A549 (cell line): ENCODE data around the gene RUNX2. TPM values are rescaled to one million over a fixed set of nuclear protein-coding genes. Genes with fewer than 3 reads are reported as not detected.

Experiments
- ATAC-seq, 2 experiments: fragments of 200-7000 bp in 1 of 2; fragments of >200 bp in 1 of 2; cut with Nextera tagmentation in 1 of 2; cut with Tn5 transposase in 1 of 2; 3 replicates each; pipeline versions ENCODE4 v1.8.0 to v1.9.1; 2018 to 2020; ENCODE audit warnings: mild to moderate bottlenecking in 1 of 2, moderate library complexity in 1 of 2
- CTCF ChIA-PET: fragments of 300-600 bp; sonication (Branson Sonifier 250); formaldehyde crosslinking; extraction: SDS; loops from one replicate; lab custom pipeline; 2021; ENCODE audit warnings: antibody characterized with exemption, inconsistent platforms; lab: Yijun Ruan, JAX
- POLR2A ChIA-PET: fragments of 350-600 bp; formaldehyde crosslinking; extraction: SDS; loops from one replicate; lab custom pipeline; 2021; ENCODE audit warnings: antibody characterized with exemption, inconsistent platforms; lab: Yijun Ruan, JAX
- DNase-seq, 2 experiments: peaks; one replicate each; pipeline versions ENCODE4 v3.0.0 to v3.0.0-alpha.2; 2011 to 2016; ENCODE audit warnings: low read depth in 1 of 2, low spot score in 1 of 2
- FAIRE-seq: peaks from 2 replicates; lab custom pipeline; 2011; peaks lifted over from hg19 to GRCh38; lab: Jason Lieb, UNC
- H3K27ac ChIP-seq, 2 experiments: fragments of >200 bp; sonication (Bioruptor Twin); formaldehyde crosslinking; 3 replicates each; pipeline ENCODE4 v1.5.1; 2016 to 2017
- H3K4me1 ChIP-seq: fragments of >200 bp; sonication (Bioruptor Twin); formaldehyde crosslinking; 3 replicates; pipeline ENCODE4 v1.6.1; 2016
- H3K4me2 ChIP-seq: fragments of >200 bp; sonication (Bioruptor Twin); formaldehyde crosslinking; 3 replicates; pipeline ENCODE4 v1.6.1; 2016
- H3K4me3 ChIP-seq: fragments of >200 bp; sonication (Bioruptor Twin); formaldehyde crosslinking; 3 replicates; pipeline ENCODE4 v1.5.1; 2016
- H3K9me3 ChIP-seq: fragments of >200 bp; sonication (Bioruptor Twin); formaldehyde crosslinking; 3 replicates; pipeline ENCODE4 v1.6.1; 2016
- CHD2 ChIP-seq: fragments of 150-350 bp; IDR thresholded peaks from 2 replicates; pipeline ENCODE4 v1.6.1; 2014; ENCODE audit warnings: low read length; ENCODE audit not compliant: partially characterized antibody
- EHMT2 ChIP-seq: fragments of 200-600 bp; sonication (generic); IDR thresholded peaks from 2 replicates; pipeline ENCODE4 v1.6.1; 2016; ENCODE audit warnings: antibody characterized with exemption, low read depth, mild to moderate bottlenecking, moderate library complexity
- EP300 ChIP-seq, 2 experiments: fragments of >200 bp; sonication (Bioruptor Twin); formaldehyde crosslinking; IDR thresholded peaks; 2 replicates in 1 of 2; 3 replicates in 1 of 2; pipeline ENCODE4 v1.6.1; 2016 to 2017
- FOSL2 ChIP-seq, 2 experiments: fragments of 450-650 bp in 1 of 2; fragments of >200 bp in 1 of 2; sonication (Bioruptor Twin) in 1 of 2; formaldehyde crosslinking; IDR thresholded peaks; 2 replicates each; pipeline versions ENCODE4 v1.5.0 to v1.6.1; 2016 to 2020; ENCODE audit warnings: mild to moderate bottlenecking in 1 of 2, moderate library complexity in 1 of 2
- FOXS1 ChIP-seq: fragments of 250-450 bp; sonication (Bioruptor Pico); IDR thresholded peaks from 2 replicates; pipeline ENCODE4 v1.5.0; 2020; ENCODE audit warnings: mild to moderate bottlenecking, moderate library complexity
- GATA3 ChIP-seq: IDR thresholded peaks from 2 replicates; pipeline ENCODE4 v1.6.1; 2012; ENCODE audit warnings: borderline replicate concordance
- HOXA7 ChIP-seq: fragments of 250-450 bp; sonication (Bioruptor Pico); IDR thresholded peaks from 2 replicates; pipeline ENCODE4 v1.5.0; 2020; ENCODE audit warnings: mild to moderate bottlenecking, moderate library complexity
- HOXB13 ChIP-seq: fragments of 250-450 bp; sonication (Bioruptor Pico); IDR thresholded peaks from 2 replicates; pipeline ENCODE4 v1.5.0; 2020; ENCODE audit warnings: low read depth, mild to moderate bottlenecking, moderate library complexity
- HOXB5 ChIP-seq: fragments of 250-450 bp; sonication (Bioruptor Pico); IDR thresholded peaks from 2 replicates; pipeline ENCODE4 v1.5.0; 2020; ENCODE audit warnings: mild to moderate bottlenecking, moderate library complexity
- KDM1A ChIP-seq: fragments of 200-600 bp; sonication (generic); IDR thresholded peaks from 2 replicates; pipeline ENCODE4 v1.6.1; 2016; ENCODE audit warnings: low read depth, mild to moderate bottlenecking
- POLR2A ChIP-seq: IDR thresholded peaks from 2 replicates; pipeline ENCODE4 v1.6.1; 2012; ENCODE audit warnings: mild to moderate bottlenecking, low read length
- RARB ChIP-seq: fragments of 250-450 bp; sonication (Bioruptor Pico); IDR thresholded peaks from 2 replicates; pipeline ENCODE4 v1.8.0; 2021; ENCODE audit warnings: mild to moderate bottlenecking, moderate library complexity
- RCOR1 ChIP-seq: fragments of 150-350 bp; IDR thresholded peaks from 2 replicates; pipeline ENCODE4 v1.6.1; 2014; ENCODE audit warnings: antibody characterized with exemption, low read length, low read depth
- SMC3 ChIP-seq: fragments of >200 bp; sonication (Bioruptor Twin); formaldehyde crosslinking; IDR thresholded peaks from 3 replicates; pipeline ENCODE4 v1.6.1; 2018; ENCODE audit warnings: inconsistent platforms
- ZC3H11A ChIP-seq: fragments of 450-650 bp; IDR thresholded peaks from 2 replicates; pipeline ENCODE4 v1.6.1; 2014; ENCODE audit warnings: antibody characterized with exemption, mild to moderate bottlenecking
- ZFP36 ChIP-seq: fragments of 450-650 bp; IDR thresholded peaks from 2 replicates; pipeline ENCODE4 v1.6.1; 2014; ENCODE audit warnings: borderline replicate concordance; ENCODE audit not compliant: partially characterized antibody
- ZNF302 ChIP-seq: fragments of 250-450 bp; sonication (Bioruptor Pico); IDR thresholded peaks from 2 replicates; pipeline ENCODE4 v1.9.0; 2021; ENCODE audit warnings: inconsistent platforms, mild to moderate bottlenecking, moderate library complexity
- WGBS: methylation state at CpG from one replicate; pipeline ENCODE4 v1.1.6; 2017; ENCODE audit errors: missing lambda C conversion rate; 5-methylcytosine and 5-hydroxymethylcytosine counted together
- polyA plus RNA-seq, 4 experiments: library from polyadenylated mRNA; depleted of rRNA in 3 of 4; stranded (reverse); fragments of >200 nt; fragmentation: RNase III in 1 of 4; extraction: RNeasy Plus Mini Kit Qiagen cat#74134 plus additional on column Dnase treatment in 1 of 4; gene quantifications; 2 replicates in 3 of 4; 3 replicates in 1 of 4; pipeline ENCODE4 v1.2.3, GENCODE V29; 2011 to 2017
- TF ChIP-seq, protein P1 (sequence below): IDR thresholded peaks from 2 replicates; pipeline ENCODE4 v1.6.1; 2012
- TF ChIP-seq, protein P2 (sequence below): fragments of 450-650 bp; IDR thresholded peaks from 2 replicates; pipeline ENCODE4 v1.6.1; 2014; ENCODE audit warnings: antibody characterized with exemption
- TF ChIP-seq, protein P3 (sequence below): fragments of >200 bp; sonication (Bioruptor Twin); formaldehyde crosslinking; IDR thresholded peaks from 3 replicates; pipeline ENCODE4 v1.6.1; 2016

Gene RUNX2
- polyA plus RNA-seq, 2 of the 4 experiments (the other 2 are of a cell fraction) = 0.13 to 0.83 TPM

DNA sequence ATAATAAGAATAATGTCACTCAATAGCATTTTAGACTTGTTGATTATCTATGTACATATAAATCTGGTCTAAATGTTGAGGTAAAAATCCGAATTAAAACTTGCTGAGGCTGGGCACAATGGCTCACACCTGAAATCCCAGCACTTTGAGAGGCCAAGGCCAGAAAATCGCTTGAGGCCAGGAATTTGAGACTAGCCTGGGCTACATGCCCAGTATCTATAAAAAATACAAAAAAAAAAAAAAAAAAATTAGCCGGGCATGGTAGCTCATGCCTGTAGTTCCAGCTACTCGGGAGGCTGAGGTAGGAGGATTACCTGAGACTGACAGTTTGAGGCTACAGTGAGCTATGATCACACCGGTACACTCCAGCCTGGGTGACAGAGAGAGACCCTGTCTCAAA is 83.8 kb downstream of the RUNX2 start:
- no peak for FAIRE-seq
- ChIA-PET CTCF (interaction anchor here (0.6 kb wide), 1 partner anchor 621 kb away, joined by 4 read pairs; no protein-coding TSS in a partner anchor), POLR2A (no interaction called here)
- no peak for ATAC-seq
- Histone ChIP-seq H3K4me1 (no peaks in the 10 kb centered on the region), H3K27ac (no peak overlapping the region), H3K4me3 (no peak overlapping the region), H3K4me2 (no peak overlapping the region), H3K9me3 (no peaks in the 10 kb centered on the region)
- 76% methylated on average over 5 of the region's 5 CpGs for WGBS
- DNase-seq = no peak
- TF ChIP-seq GATA3 (no peak), FOXS1 (CRISPR knock-in tag) (no peak), POLR2A (no peak), HOXB5 (CRISPR knock-in tag) (no peak), ZFP36 (no peak), HOXB13 (CRISPR knock-in tag) (no peak), KDM1A (no peak), EHMT2 (no peak), ZC3H11A (no peak), ZNF302 (CRISPR knock-in tag) (no peak), RARB (no peak), SMC3 (no peak), FOSL2 (IDR thresholded peaks at IDR 0.05) (no peak), FOSL2 (CRISPR knock-in tag; IDR thresholded peaks at IDR 0.05) (no peak)
- TF ChIP-seq, protein P1, sequence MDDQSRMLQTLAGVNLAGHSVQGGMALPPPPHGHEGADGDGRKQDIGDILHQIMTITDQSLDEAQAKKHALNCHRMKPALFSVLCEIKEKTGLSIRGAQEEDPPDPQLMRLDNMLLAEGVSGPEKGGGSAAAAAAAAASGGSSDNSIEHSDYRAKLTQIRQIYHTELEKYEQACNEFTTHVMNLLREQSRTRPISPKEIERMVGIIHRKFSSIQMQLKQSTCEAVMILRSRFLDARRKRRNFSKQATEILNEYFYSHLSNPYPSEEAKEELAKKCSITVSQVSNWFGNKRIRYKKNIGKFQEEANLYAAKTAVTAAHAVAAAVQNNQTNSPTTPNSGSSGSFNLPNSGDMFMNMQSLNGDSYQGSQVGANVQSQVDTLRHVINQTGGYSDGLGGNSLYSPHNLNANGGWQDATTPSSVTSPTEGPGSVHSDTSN = no peak
- TF ChIP-seq, protein P2, sequence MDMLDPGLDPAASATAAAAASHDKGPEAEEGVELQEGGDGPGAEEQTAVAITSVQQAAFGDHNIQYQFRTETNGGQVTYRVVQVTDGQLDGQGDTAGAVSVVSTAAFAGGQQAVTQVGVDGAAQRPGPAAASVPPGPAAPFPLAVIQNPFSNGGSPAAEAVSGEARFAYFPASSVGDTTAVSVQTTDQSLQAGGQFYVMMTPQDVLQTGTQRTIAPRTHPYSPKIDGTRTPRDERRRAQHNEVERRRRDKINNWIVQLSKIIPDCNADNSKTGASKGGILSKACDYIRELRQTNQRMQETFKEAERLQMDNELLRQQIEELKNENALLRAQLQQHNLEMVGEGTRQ = no peak
- TF ChIP-seq, protein P3, sequence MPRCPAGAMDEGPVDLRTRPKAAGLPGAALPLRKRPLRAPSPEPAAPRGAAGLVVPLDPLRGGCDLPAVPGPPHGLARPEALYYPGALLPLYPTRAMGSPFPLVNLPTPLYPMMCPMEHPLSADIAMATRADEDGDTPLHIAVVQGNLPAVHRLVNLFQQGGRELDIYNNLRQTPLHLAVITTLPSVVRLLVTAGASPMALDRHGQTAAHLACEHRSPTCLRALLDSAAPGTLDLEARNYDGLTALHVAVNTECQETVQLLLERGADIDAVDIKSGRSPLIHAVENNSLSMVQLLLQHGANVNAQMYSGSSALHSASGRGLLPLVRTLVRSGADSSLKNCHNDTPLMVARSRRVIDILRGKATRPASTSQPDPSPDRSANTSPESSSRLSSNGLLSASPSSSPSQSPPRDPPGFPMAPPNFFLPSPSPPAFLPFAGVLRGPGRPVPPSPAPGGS = no peak

DNA sequence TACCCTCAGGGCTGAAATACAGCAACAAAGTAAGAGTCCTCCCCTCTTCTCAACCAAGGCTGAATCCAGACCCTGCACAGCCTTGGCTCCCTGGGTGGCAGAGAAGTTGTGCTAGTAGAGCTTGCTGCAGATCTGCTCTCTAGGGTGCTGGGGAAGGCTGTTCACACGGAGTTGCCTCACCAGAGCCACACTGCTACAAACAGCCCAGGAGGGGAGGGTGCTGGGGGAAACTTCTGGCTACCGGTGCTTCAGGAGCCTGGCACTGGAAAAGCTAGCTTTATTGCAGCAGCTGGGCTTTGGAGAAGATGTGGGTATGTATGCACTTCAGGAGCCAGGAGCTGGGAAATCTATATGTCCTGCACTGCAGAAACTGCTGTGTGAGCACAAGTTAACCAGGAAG is 87.2 kb downstream of the RUNX2 start:
- DNase-seq = no peak
- Histone ChIP-seq H3K9me3 (no peaks in the 10 kb centered on the region), H3K4me2 (no peak overlapping the region), H3K27ac (no peak overlapping the region), H3K4me1 (peaks cover 6% of the 10 kb centered on the region; the same call in 2 of the 3 replicates), H3K4me3 (no peak overlapping the region)
- FAIRE-seq = no peak
- TF ChIP-seq HOXA7 (no peak), CHD2 (no peak), EP300 (IDR thresholded peaks at IDR 0.05) (no peak)
- POLR2A ChIA-PET = no interaction called here
- ATAC-seq = peak in 1 of 2 experiments; percentile 31; a peak in 2 of 6 replicates
- CTCF ChIA-PET = interaction anchor here (1.4 to 2.2 kb wide), 2 partner anchors 760 to 940 kb away, joined by 5 to 6 read pairs; no protein-coding TSS in a partner anchor
- 26% methylated on average over 2 of the region's 2 CpGs for WGBS

DNA sequence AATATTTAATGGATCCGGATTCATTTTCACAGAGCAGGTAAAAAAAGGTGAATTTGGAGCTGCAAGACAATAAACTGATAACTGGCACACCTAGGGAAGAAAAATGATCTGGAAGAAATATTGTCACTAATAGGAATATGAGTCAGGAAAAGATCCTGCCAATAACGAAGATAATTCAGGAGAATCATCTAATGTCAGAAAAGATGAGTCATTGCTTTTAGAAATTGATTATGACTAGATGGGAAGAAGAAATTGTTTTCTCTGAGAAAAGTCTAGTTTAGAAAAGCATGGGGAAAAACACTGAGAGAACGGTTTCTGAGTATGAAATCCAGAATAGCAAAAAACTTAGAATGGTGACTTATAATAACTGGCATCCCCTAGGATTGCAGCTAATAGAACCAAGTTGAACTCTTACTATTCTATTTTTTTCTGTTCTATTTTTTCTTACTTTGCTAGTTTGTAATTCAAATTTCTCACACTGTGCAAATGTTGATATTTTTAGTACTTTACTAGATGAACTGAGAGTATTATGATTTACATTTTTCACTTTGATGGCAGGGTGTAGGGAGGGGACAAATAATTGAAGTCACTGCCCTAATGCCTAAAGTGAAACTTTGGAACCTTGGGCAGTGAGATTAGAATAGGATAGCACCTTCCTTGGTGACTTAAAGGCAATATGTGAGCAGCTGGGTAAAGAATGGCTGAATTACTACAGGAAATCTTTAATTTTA is 87.8 kb downstream of the RUNX2 start:
- FAIRE-seq (no peak), ATAC-seq (no peak), DNase-seq (no peak)
- Histone ChIP-seq H3K4me1 (peaks cover 12% of the 10 kb centered on the region), H3K9me3 (no peaks in the 10 kb centered on the region), H3K4me2 (no peak overlapping the region), H3K4me3 (no peak overlapping the region), H3K27ac (no peak overlapping the region)
- TF ChIP-seq RCOR1 (no peak), FOSL2 (IDR thresholded peaks at IDR 0.05) (no peak), FOSL2 (CRISPR knock-in tag; IDR thresholded peaks at IDR 0.05) (peak; percentile 15; the same call in 1 of the 2 replicates)
- WGBS = 28% methylated on average over 3 of the region's 3 CpGs
- ChIA-PET POLR2A (no interaction called here), CTCF (interaction anchor here (1.4 to 2.2 kb wide), 2 partner anchors 760 to 940 kb away, joined by 5 to 6 read pairs; no protein-coding TSS in a partner anchor)
